ENCODE results near the gene NRDE2.
A peak's percentile ranks its signal among the peaks of the same experiment; 100 is the strongest.

NRDE2 gene

GRCh38 chr14:90331497-90332270 lies at the start of gene NRDE2:
Gene NRDE2 (minus strand): TSS chr14:90331941. CDS start chr14:90331904, 37 bp downstream.
- peak; percentile 93 for DNase-seq

- no peak for DNase-seq
Observed at GRCh38 chr14:90381011-90381786, 49.5 kb upstream of the NRDE2 start.

GRCh38 chr14:90379106-90379505 lies 47.4 kb upstream of the NRDE2 start:
- no peak for DNase-seq

GRCh38 chr14:90378249-90378648 lies 46.5 kb upstream of the NRDE2 start:
- DNase-seq, result no peak

- no peak for DNase-seq
Observed at GRCh38 chr14:90375934-90376333, 44.2 kb upstream of the NRDE2 start.

- no peak for DNase-seq
Observed at GRCh38 chr14:90374813-90375212, 43.1 kb upstream of the NRDE2 start.

- DNase-seq, result no peak
Observed at GRCh38 chr14:90373887-90374286, 42.1 kb upstream of the NRDE2 start.

- DNase-seq, result no peak
Observed at GRCh38 chr14:90368946-90369721, 37.4 kb upstream of the NRDE2 start.

- DNase-seq, result no peak
Observed at GRCh38 chr14:90362558-90362896, 30.8 kb upstream of the NRDE2 start.

GRCh38 chr14:90361865-90362557 lies 30.3 kb upstream of the NRDE2 start:
- no peak for DNase-seq

GRCh38 chr14:90358359-90358758 lies 26.6 kb upstream of the NRDE2 start:
- no peak for DNase-seq

GRCh38 chr14:90356925-90357324 lies 25.2 kb upstream of the NRDE2 start:
- no peak for DNase-seq

- no peak for DNase-seq
Observed at GRCh38 chr14:90355540-90356518, 24.1 kb upstream of the NRDE2 start.

- DNase-seq, result no peak
Observed at GRCh38 chr14:90354551-90355298, 23.0 kb upstream of the NRDE2 start.

- no peak for DNase-seq
Observed at GRCh38 chr14:90349739-90350138, 18.0 kb upstream of the NRDE2 start.

- no peak for DNase-seq
Observed at GRCh38 chr14:90348270-90348669, 16.5 kb upstream of the NRDE2 start.

- DNase-seq, result no peak
Observed at GRCh38 chr14:90345239-90345557, 13.5 kb upstream of the NRDE2 start.

- DNase-seq, result no peak
Observed at GRCh38 chr14:90344331-90345238, 12.8 kb upstream of the NRDE2 start.

GRCh38 chr14:90342327-90342726 lies 10.6 kb upstream of the NRDE2 start:
- DNase-seq, result no peak

GRCh38 chr14:90341784-90342183 lies 10.0 kb upstream of the NRDE2 start:
- DNase-seq, result no peak

Measured in NCI-H2029 (cell line).